Right kidney (tissue), 1 donor: ENCODE results near the gene PCK2.

Source experiments
- DNase-seq: peaks from one replicate; pipeline ENCODE4 v3.0.0-alpha.2; 2016

Gene PCK2

GRCh38 chr14:24060984-24061913 is 32.9 kb upstream of the PCK2 start:
- DNase-seq, result no peak

- DNase-seq, result no peak
Measured at GRCh38 chr14:24062216-24062980, 31.7 kb upstream of the PCK2 start.

GRCh38 chr14:24063263-24063836 is 30.8 kb upstream of the PCK2 start:
- DNase-seq, result no peak

- no peak for DNase-seq
Measured at GRCh38 chr14:24064091-24064795, 29.9 kb upstream of the PCK2 start.

DNA sequence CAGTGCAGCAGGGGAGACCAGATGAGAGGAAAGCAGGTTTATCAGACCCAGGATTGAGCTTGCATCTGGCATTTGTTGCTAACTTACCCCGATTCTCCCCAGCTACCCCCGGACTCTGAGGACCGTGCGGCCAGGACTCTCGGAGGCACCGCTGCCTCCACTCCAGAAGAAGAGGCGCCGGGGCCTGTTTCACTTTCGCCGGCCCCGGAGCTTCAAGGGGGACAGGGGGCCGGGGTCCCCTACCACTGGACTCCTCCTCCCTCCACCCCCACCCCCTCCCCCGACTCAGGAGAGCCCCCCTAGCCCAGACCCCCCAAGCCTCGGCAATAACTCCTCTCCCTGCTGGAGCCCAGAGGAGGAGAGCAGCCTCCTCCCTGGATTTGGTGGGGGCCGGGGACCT is 29.3 kb upstream of the PCK2 start:
- DNase-seq, result no peak

DNA sequence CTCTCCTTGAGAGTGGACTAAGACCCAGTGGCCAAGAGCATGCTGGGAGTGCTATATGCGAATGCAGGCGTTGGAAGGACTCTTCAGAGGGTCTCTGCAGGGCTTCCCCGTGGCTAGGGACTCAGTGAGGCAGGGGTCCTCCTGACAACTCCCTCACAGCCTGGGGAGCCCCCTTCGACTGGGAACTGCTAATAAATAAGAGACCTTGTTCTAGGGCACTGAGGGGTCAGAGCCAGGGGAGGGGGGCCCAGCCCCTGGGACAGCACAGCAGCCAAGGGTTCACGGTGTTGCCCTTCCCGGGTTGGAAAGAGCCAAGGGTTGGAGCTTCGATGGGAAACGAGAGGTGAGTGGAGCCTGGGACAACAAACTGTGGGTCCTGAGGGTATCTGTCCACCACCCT is 28.7 kb upstream of the PCK2 start:
- DNase-seq, result no peak

- DNase-seq, result no peak
Measured at GRCh38 chr14:24066496-24067132, 27.5 kb upstream of the PCK2 start.

DNA sequence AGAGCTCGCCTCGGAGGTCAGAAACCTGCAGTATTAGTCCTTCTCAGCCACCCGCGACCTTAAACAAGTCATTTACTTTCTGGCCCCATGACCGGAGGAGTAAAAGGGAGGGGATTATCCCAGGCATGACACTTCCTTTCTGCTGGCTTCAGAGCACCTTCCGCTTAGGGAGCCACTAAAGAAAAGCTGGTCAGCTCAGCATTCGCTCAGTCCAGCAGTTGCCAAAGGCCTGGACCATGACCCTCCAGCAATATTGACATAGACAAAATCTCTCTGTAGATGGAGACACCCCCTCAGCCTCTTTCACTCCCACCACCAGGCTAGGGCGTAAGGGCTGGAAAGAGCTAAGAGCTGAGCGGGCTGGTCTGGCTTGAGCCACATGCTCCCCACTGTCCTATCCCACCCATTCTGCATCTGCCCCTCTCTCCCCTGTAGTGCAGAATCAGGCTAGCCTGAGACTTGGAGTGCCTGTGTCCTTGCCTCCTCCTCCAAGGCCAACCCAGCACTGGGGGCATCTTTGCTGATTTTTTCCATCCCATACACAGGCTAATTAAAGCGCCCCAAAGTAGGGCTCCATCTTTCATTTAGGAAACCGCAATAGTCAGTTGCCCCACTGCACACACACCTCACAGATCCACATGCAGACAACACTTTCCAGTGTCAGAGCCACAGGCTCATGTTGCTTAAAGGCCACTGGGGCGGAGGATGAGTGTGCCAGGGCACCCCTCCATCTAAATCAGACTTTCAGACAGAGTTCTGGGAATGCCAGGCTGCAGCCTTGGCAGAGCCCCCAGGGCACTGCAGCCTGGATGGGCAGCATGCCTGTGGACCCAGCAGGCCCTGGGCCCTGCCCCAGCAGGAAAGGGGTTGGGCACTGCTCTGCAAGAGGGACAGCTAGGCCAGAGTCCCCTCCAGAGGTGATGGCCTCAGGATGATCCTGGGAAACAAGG is 26.7 kb upstream of the PCK2 start:
- DNase-seq, result no peak

GRCh38 chr14:24068711-24069410 is 25.2 kb upstream of the PCK2 start:
- no peak for DNase-seq

DNA sequence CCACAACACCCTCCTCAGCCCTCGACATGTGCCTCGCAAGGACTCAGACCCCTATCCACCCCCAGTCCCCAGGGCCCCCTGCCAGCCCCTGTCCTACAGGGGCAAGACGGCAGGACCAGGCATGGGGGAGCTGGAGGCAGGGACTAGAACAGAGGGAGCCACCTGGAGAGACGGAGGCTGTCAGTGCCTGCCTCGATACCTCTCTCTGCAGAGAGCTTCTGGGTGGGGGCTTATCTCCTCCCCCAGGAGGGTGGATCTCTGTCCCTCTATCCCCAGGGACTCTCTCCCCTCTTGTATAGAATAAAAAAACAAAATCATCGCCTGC is 24.7 kb upstream of the PCK2 start:
- no peak for DNase-seq

DNA sequence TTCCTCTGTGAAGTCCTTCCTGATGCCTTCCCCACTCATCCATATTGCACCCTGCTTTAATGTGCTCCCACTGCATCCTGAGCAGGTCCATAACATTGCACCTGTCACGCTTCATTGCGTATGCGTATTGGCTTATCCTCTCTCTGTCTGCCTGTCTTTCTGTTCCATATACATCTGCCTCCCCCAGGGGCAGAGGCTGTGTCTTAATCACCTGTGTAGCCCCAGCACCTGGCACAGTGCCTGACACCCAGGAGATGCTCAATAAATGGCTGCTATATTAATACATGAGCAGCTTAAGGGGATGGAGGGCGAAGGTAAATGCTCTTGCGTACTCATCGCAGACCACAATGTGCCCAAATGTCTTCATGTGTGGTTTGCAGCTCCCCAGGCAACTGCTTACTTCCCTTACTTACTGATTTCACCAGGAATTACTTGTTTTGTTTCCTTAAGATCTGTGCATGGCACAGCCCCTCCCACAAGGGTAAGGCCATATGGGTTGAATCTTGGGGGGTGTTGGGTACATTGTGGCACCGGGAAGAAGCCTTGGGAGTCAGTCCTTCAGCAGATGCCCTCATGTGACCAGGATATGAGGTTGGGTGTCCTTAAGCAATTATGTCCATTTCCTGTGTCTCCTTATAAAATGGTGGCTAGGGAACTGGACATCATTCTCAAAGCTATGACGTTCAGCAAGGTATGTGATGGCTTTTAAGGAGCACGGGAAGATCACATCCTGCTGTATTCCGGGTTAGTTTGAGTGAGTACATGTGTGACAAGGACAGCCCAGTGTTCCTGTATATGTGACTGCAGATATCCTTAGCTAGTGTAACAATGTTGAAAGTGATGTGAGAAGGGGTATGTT is 23.6 kb upstream of the PCK2 start:
- no peak for DNase-seq

DNA sequence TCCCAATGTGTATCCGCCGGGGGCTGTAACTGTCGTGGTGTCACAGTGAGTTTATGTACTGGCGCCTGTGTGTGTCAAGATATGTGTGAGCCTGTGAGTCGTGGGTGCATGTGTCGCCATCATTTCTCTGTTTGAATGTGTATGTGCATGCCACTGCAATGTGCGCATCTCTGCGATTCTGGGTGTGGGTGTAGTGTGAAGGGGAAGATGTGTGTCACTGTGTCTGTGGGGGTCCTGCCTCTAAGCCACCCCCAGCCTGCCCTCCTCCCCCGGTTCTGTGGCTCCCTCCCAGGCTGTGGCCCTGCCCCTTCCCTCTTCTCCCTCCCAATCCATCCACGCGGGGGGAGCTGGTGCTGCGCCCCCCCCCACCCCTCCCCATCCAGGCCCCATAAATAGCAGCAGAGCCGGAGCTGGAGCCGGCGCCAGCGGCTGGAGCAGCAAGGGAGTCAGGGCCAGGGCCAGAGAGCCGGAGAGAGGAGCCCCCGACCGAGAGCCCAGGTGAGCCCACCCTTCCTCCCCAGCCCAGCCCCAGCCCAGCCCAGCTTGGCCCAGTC is 22.9 kb upstream of the PCK2 start, which contains the start of gene CPNE6:
Gene CPNE6 (plus strand): TSS at position 419 of the 554 bp plus-strand sequence. CDS start 1,375 bp downstream, outside the sequence.
- no peak for DNase-seq

DNA sequence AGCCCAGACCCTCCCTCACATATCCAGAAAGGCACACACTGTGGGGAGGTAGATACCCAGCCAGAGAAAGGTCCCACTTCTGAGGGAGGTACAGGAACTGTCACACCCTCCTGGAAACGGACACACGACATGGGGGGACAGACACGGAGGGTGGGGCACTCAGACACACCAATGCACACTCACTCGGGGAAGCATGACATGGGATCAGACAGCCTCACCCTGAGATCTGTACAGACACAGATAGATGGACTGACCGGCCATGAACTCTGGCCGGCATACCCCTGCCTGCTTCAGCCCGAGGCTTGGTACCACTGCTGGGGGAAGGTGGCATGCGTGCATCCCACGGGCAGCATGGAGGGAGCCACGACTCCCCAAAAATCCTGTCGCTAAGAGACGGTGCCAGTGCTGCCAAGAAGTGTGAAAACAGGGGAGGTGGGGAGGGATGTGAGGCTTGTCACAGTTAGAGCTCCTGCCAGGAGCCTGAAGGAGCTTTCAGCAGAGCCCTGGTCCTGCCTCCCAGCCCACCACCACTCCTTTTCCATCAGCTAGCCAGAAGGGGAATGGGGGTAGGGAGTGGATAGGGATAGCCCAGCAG is 22.2 kb upstream of the PCK2 start:
- no peak for DNase-seq

GRCh38 chr14:24072436-24072835 is 21.7 kb upstream of the PCK2 start:
- DNase-seq, result no peak

DNA sequence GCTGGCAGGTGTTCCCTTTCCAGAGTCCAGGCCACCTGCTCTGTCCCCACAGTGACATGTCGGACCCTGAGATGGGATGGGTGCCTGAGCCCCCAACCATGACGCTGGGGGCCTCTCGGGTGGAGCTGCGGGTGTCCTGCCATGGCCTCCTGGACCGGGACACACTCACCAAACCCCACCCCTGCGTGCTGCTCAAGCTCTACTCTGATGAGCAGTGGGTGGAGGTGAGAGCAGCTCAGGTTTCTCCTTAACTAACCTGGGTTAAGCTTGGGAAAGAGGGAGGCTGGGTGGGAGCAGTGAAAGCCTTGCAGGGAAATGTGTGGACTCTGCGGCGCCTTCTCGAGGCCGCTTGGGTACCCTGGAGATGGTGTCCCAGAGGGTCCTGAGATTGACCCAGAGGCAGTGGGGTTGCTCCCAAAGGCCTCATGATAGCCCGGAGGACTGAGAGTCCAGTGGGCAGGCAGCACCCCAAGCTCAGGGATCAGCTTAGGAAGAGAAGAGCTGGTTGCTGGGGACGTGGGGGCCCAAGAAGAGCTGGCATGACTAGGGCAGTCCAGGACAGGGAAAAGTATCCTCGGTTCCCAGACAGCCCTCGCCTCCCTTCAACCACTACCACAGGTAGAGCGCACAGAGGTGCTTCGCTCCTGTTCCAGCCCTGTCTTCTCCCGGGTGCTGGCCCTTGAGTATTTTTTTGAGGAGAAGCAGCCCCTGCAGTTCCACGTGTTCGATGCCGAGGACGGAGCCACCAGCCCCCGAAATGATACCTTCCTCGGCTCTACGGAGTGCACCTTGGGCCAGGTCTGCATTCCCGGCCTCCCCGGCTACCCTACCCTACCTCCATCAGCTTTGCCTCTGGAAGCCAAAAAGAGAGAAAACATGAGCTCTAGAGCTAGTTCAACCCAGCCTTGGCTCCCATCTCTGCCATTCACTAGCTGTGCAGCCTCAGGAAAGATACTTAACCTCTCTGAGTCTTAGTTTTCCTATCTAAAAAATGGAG is 20.9 kb upstream of the PCK2 start:
- no peak for DNase-seq

- DNase-seq, result no peak
Measured at GRCh38 chr14:24074625-24075484, 19.3 kb upstream of the PCK2 start.
